ENCODE data around the gene PPIF.

PPIF gene

DNA sequence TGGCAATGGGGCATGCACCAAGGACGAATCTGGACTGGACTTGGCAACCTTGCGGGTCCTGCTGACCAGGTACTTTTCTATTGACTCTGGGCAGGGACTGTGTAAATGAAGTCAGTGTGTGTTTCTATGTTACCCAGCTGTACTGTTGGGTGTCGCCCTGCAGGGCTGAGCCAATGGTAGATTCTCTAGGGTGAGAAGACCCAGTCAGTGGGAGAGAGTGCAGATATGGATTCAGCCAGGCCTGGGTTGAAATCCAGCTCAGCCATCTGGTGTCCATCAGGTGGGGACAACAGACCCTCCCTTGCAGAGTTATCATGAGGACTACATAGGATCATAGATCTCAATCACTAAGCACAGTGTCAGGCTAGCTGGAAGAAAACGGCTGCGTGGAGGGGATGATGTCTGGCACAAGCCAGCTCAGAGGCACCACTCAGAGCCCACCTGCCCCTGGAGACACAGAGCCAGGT is 4.9 kb upstream of the PPIF start:
- ChIA-PET POLR2A (ENCODE audit: low non-redundant PET) (no interaction called here), CTCF (interaction anchor here (0.7 kb wide), 1 partner anchor 50 kb away, joined by 4 read pairs; no protein-coding TSS in a partner anchor)
- no peak overlapping the region for H3K27ac ChIP-seq
- DNase-seq (ENCODE audit: low spot score) = no peak
- TF ChIP-seq, protein P1, sequence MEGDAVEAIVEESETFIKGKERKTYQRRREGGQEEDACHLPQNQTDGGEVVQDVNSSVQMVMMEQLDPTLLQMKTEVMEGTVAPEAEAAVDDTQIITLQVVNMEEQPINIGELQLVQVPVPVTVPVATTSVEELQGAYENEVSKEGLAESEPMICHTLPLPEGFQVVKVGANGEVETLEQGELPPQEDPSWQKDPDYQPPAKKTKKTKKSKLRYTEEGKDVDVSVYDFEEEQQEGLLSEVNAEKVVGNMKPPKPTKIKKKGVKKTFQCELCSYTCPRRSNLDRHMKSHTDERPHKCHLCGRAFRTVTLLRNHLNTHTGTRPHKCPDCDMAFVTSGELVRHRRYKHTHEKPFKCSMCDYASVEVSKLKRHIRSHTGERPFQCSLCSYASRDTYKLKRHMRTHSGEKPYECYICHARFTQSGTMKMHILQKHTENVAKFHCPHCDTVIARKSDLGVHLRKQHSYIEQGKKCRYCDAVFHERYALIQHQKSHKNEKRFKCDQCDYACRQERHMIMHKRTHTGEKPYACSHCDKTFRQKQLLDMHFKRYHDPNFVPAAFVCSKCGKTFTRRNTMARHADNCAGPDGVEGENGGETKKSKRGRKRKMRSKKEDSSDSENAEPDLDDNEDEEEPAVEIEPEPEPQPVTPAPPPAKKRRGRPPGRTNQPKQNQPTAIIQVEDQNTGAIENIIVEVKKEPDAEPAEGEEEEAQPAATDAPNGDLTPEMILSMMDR (conservative IDR thresholded peaks at IDR 0.05; ENCODE audit: low read depth) = no peak

DNA sequence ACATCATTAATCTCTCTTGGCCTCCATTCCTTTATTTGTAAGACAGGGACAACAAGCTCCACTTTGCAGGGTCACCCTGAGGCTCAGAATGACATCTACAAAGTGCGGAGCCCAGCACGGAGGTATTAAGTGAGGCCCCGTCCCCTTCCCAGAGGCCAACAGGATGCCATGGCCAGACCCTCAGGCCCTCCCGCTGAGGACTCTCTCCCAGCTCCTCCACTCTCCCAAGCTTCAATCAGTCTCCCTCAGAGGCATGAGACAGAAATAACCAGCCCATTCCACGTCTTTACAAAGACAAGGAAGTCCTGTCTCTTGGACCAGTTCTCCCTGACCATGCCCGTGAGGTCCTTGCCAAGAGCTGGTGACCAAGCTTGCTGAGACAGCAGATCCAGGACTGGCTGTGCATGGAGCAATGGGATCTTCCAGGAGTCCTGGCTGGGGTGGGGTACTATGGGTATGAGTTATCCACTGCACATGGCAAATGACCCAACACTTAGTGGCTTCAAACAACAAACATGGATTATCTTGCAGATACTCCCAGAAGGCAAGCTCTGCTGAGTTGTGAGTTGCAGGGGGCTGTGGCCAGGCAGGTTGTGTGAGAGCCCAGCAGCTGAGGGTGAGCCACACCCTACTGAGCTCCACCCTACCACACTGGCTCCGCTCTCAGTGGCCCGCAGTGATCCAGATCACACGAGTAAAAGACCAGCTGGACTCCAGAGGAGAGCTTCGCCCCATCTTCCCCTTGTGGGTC is 4.3 kb upstream of the PPIF start:
- POLR2A ChIA-PET (ENCODE audit: low non-redundant PET) = no interaction called here
- no peak for DNase-seq (ENCODE audit: low spot score)
- CTCF ChIA-PET = interaction anchor here (0.7 to 1.1 kb wide), 2 partner anchors 32 to 50 kb away, joined by 4 to 6 read pairs; no protein-coding TSS in a partner anchor
- TF ChIP-seq, protein P1 (conservative IDR thresholded peaks at IDR 0.05; ENCODE audit: low read depth) = no peak
- H3K27ac ChIP-seq = no peak overlapping the region

DNA sequence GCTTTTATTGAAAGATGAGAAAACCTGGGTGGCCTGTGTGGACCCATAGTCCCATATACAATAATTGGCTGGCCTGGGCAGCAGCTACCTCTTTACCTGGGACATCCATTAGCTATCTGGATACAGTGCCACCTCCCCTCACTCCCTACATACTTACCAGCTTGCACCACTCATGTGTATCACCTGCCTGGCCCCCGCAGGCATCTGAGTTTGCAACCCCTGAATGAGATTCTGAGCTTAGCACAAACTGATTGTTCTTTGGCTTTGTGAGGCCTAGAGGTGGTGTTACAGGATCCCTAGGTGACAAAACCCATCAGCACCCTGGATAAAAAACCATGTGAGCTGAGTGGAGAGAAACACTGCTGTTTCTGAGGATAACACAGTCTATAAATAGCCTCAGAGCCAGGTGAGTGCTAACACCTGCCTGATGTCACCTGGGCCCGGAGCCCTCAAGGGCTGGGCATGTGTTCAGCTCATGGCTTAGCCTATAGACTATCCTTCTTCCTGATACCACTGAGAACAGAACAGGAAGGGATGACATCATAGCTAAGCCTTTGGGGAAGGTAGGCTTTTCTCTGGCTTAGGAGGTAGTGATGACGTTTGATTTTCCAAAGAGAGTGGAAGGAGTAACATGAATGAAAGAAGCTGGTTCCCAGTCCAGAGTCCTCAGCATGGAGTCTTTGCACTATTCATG is 2.6 kb upstream of the PPIF start:
- no peak for DNase-seq (ENCODE audit: low spot score)
- ChIA-PET POLR2A (ENCODE audit: low non-redundant PET) (interaction anchor here (0.6 to 1.4 kb wide), 3 partner anchors 10 to 1490 kb away, joined by 3 to 6 read pairs (median 3); no protein-coding TSS in a partner anchor), CTCF (interaction anchor here (0.6 to 1.7 kb wide), 3 partner anchors 10 to 54 kb away, joined by 3 to 4 read pairs (median 3); no protein-coding TSS in a partner anchor)
- TF ChIP-seq, protein P1 (conservative IDR thresholded peaks at IDR 0.05; ENCODE audit: low read depth) = no peak
- no peak overlapping the region for H3K27ac ChIP-seq

DNA sequence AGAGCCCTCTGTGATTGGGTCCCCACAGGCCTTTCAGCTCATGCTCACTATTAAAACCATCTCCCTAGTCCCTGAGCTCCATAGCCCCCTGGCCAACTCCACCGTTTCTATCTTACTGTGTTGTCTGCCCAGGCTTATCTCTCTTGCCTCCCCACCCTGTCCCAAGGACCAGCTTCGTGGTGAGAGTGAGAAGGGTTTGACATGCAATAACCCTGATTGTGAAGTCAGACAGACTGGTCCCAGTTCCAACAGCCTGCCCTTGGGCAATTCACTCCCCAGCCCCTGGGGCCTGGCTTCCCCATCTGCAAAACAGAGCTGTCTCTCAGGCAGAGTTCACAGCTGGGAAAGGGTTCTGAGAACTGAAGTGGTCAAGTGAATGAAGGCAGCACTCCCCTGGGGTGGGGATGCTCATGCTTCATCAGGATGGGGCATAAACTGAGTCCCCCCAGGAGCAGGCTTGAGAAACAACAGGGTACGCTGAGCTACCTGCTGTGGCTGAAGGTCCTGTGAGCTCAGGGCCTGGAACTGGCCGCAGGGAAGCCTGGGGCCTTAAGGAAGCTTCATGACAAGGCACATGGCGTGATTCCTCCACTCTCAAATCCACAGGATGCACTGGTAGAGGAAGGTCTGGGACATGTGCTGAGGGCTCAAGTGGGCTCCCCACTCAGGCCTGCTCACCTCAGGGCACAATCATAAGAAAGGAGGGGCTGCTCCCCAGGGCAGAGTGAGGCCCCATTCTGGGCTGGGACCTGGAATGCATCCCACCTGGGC is 1.8 kb upstream of the PPIF start:
- ChIA-PET CTCF (interaction anchor here (0.7 to 1.7 kb wide), 4 partner anchors 8 to 548 kb away, joined by 3 to 4 read pairs (median 4); no protein-coding TSS in a partner anchor), POLR2A (ENCODE audit: low non-redundant PET) (interaction anchor here (1.0 to 1.4 kb wide), 2 partner anchors 9 to 11 kb away, joined by 3 to 6 read pairs; no protein-coding TSS in a partner anchor)
- DNase-seq (ENCODE audit: low spot score) = no peak

DNA sequence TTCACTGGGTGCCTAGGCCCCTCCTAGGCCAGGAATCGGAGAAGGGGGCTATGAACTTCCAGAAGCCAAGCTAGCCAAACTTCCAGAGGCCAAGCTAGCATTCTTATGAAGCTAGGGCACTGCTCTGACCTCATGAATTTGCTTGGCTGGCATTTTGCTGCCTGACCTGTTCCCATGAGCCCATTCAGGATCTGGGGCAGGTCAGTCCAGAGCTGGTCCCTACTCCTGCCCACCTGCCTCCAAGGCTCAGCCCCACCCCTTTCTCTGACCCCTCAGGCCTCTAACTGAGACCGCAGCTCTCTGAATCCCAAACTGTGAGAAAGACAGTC is 1.3 kb upstream of the PPIF start:
- CTCF ChIA-PET = interaction anchor here (0.7 to 1.7 kb wide), 3 partner anchors 9 to 548 kb away, joined by 3 to 4 read pairs (median 4); no protein-coding TSS in a partner anchor
- no peak overlapping the region; the same call in 1 of the 2 replicates for H3K27ac ChIP-seq
- DNase-seq (ENCODE audit: low spot score) = no peak
- POLR2A ChIA-PET (ENCODE audit: low non-redundant PET) = no interaction called here
- TF ChIP-seq, protein P1 (conservative IDR thresholded peaks at IDR 0.05; ENCODE audit: low read depth) = no peak

More for the DNA sequence above, 1.8 kb upstream of the PPIF start:
- TF ChIP-seq, protein P1 (conservative IDR thresholded peaks at IDR 0.05; ENCODE audit: low read depth) = no peak
- H3K27ac ChIP-seq = no peak overlapping the region
